ENCODE measurements around the gene TNIK.
"Not testable (repeated sequence)": the region's sequence is repeated elsewhere in the genome, so short reads cannot be mapped to it uniquely, and the experiment has no call there.

TNIK gene

GRCh38 chr3:171429635-171430034 is 30.6 kb downstream of the TNIK start:
- Histone ChIP-seq H3K36me3 (ENCODE audit: insufficient read depth, insufficient read length, low read length) (no peaks in the 10 kb centered on the region), H3K27me3 (ENCODE audit: insufficient read depth, insufficient read length) (no peaks in the 10 kb centered on the region), H3K9me3 (ENCODE audit: insufficient read depth, low read length) (no peaks in the 10 kb centered on the region), H3K9ac (ENCODE audit: insufficient read length, low read depth) (no peak overlapping the region), H3K4me3 (ENCODE audit: insufficient read length, low read depth) (no peak overlapping the region), H3K4me1 (ENCODE audit: insufficient read depth, insufficient read length) (no peaks in the 10 kb centered on the region)
- TF ChIP-seq SUZ12 (IDR thresholded peaks at IDR 0.05; ENCODE audit: extremely low read depth, insufficient read depth, insufficient read length) (no peak), ZNF274 (IDR thresholded peaks at IDR 0.05; ENCODE audit: low read depth, low read length) (no peak), YY1 (IDR thresholded peaks at IDR 0.05; ENCODE audit: insufficient read depth, insufficient read length) (no peak)
- DNase-seq (ENCODE audit: low read depth, low spot score) = no peak

GRCh38 chr3:171428892-171429291 is 31.3 kb downstream of the TNIK start:
- Histone ChIP-seq H3K36me3 (ENCODE audit: insufficient read depth, insufficient read length, low read length) (no peaks in the 10 kb centered on the region), H3K27me3 (ENCODE audit: insufficient read depth, insufficient read length) (no peaks in the 10 kb centered on the region), H3K9ac (ENCODE audit: insufficient read length, low read depth) (no peak overlapping the region), H3K4me3 (ENCODE audit: insufficient read length, low read depth) (no peak overlapping the region), H3K4me1 (ENCODE audit: insufficient read depth, insufficient read length) (no peaks in the 10 kb centered on the region), H3K9me3 (ENCODE audit: insufficient read depth, low read length) (no peaks in the 10 kb centered on the region)
- TF ChIP-seq SUZ12 (IDR thresholded peaks at IDR 0.05; ENCODE audit: extremely low read depth, insufficient read depth, insufficient read length) (no peak), ZNF274 (IDR thresholded peaks at IDR 0.05; ENCODE audit: low read depth, low read length) (no peak), YY1 (IDR thresholded peaks at IDR 0.05; ENCODE audit: insufficient read depth, insufficient read length) (no peak)
- DNase-seq (ENCODE audit: low read depth, low spot score) = no peak

- H3K9ac ChIP-seq (ENCODE audit: insufficient read length, low read depth) = no peak overlapping the region
- H3K27me3 ChIP-seq (ENCODE audit: insufficient read depth, insufficient read length) = no peaks in the 10 kb centered on the region
- TF ChIP-seq ZNF274 (IDR thresholded peaks at IDR 0.05; ENCODE audit: low read depth, low read length) (no peak), YY1 (IDR thresholded peaks at IDR 0.05; ENCODE audit: insufficient read depth, insufficient read length) (no peak), SUZ12 (IDR thresholded peaks at IDR 0.05; ENCODE audit: extremely low read depth, insufficient read depth, insufficient read length) (no peak)
- no peaks in the 10 kb centered on the region for H3K9me3 ChIP-seq (ENCODE audit: insufficient read depth, low read length)
- DNase-seq (ENCODE audit: low read depth, low spot score) = no peak
- no peaks in the 10 kb centered on the region for H3K4me1 ChIP-seq (ENCODE audit: insufficient read depth, insufficient read length)
- H3K36me3 ChIP-seq (ENCODE audit: insufficient read depth, insufficient read length, low read length) = no peaks in the 10 kb centered on the region
- H3K4me3 ChIP-seq (ENCODE audit: insufficient read length, low read depth) = no peak overlapping the region
Observed at GRCh38 chr3:171428321-171428787, 31.9 kb downstream of the TNIK start.

- H3K4me3 ChIP-seq (ENCODE audit: insufficient read length, low read depth) = no peak overlapping the region
- no peaks in the 10 kb centered on the region for H3K4me1 ChIP-seq (ENCODE audit: insufficient read depth, insufficient read length)
Observed at GRCh38 chr3:171427771-171428320, 32.4 kb downstream of the TNIK start.

GRCh38 chr3:171424063-171424462 is 36.1 kb downstream of the TNIK start:
- H3K9me3 ChIP-seq (ENCODE audit: insufficient read depth, low read length); H3K4me1 ChIP-seq (ENCODE audit: insufficient read depth, insufficient read length); H3K9ac ChIP-seq (ENCODE audit: insufficient read length, low read depth); H3K27me3 ChIP-seq (ENCODE audit: insufficient read depth, insufficient read length); DNase-seq (ENCODE audit: low read depth, low spot score); H3K4me3 ChIP-seq (ENCODE audit: insufficient read length, low read depth); H3K36me3 ChIP-seq (ENCODE audit: insufficient read depth, insufficient read length, low read length): not testable (repeated sequence)

More at GRCh38 chr3:171427771-171428320, 32.4 kb downstream of the TNIK start:
- H3K27me3 ChIP-seq (ENCODE audit: insufficient read depth, insufficient read length) = no peaks in the 10 kb centered on the region
- DNase-seq (ENCODE audit: low read depth, low spot score) = no peak
- no peaks in the 10 kb centered on the region for H3K36me3 ChIP-seq (ENCODE audit: insufficient read depth, insufficient read length, low read length)
- TF ChIP-seq ZNF274 (IDR thresholded peaks at IDR 0.05; ENCODE audit: low read depth, low read length) (no peak), SUZ12 (IDR thresholded peaks at IDR 0.05; ENCODE audit: extremely low read depth, insufficient read depth, insufficient read length) (no peak), YY1 (IDR thresholded peaks at IDR 0.05; ENCODE audit: insufficient read depth, insufficient read length) (no peak)
- H3K9ac ChIP-seq (ENCODE audit: insufficient read length, low read depth) = no peak overlapping the region
- H3K9me3 ChIP-seq (ENCODE audit: insufficient read depth, low read length) = no peaks in the 10 kb centered on the region

GRCh38 chr3:171422855-171423254 is 37.4 kb downstream of the TNIK start:
- not testable (repeated sequence) for H3K27me3 ChIP-seq (ENCODE audit: insufficient read depth, insufficient read length); H3K36me3 ChIP-seq (ENCODE audit: insufficient read depth, insufficient read length, low read length); H3K4me1 ChIP-seq (ENCODE audit: insufficient read depth, insufficient read length); H3K4me3 ChIP-seq (ENCODE audit: insufficient read length, low read depth); H3K9me3 ChIP-seq (ENCODE audit: insufficient read depth, low read length); DNase-seq (ENCODE audit: low read depth, low spot score); H3K9ac ChIP-seq (ENCODE audit: insufficient read length, low read depth)

GRCh38 chr3:171420667-171421066 is 39.5 kb downstream of the TNIK start:
- Histone ChIP-seq H3K27me3 (ENCODE audit: insufficient read depth, insufficient read length) (no peaks in the 10 kb centered on the region), H3K4me3 (ENCODE audit: insufficient read length, low read depth) (no peak overlapping the region), H3K36me3 (ENCODE audit: insufficient read depth, insufficient read length, low read length) (no peaks in the 10 kb centered on the region), H3K9ac (ENCODE audit: insufficient read length, low read depth) (no peak overlapping the region), H3K4me1 (ENCODE audit: insufficient read depth, insufficient read length) (no peaks in the 10 kb centered on the region), H3K9me3 (ENCODE audit: insufficient read depth, low read length) (no peaks in the 10 kb centered on the region)
- TF ChIP-seq ZNF274 (IDR thresholded peaks at IDR 0.05; ENCODE audit: low read depth, low read length) (no peak), SUZ12 (IDR thresholded peaks at IDR 0.05; ENCODE audit: extremely low read depth, insufficient read depth, insufficient read length) (no peak), YY1 (IDR thresholded peaks at IDR 0.05; ENCODE audit: insufficient read depth, insufficient read length) (no peak)
- DNase-seq (ENCODE audit: low read depth, low spot score) = no peak

- H3K36me3 ChIP-seq (ENCODE audit: insufficient read depth, insufficient read length, low read length) = no peaks in the 10 kb centered on the region
Observed at GRCh38 chr3:171419457-171419856, 40.7 kb downstream of the TNIK start.

More at GRCh38 chr3:171419457-171419856, 40.7 kb downstream of the TNIK start:
- no peak overlapping the region for H3K4me3 ChIP-seq (ENCODE audit: insufficient read length, low read depth)
- H3K9ac ChIP-seq (ENCODE audit: insufficient read length, low read depth) = no peak overlapping the region
- DNase-seq (ENCODE audit: low read depth, low spot score) = no peak
- TF ChIP-seq YY1 (IDR thresholded peaks at IDR 0.05; ENCODE audit: insufficient read depth, insufficient read length) (no peak), SUZ12 (IDR thresholded peaks at IDR 0.05; ENCODE audit: extremely low read depth, insufficient read depth, insufficient read length) (no peak), ZNF274 (IDR thresholded peaks at IDR 0.05; ENCODE audit: low read depth, low read length) (no peak)
- H3K27me3 ChIP-seq (ENCODE audit: insufficient read depth, insufficient read length) = no peaks in the 10 kb centered on the region
- no peaks in the 10 kb centered on the region for H3K4me1 ChIP-seq (ENCODE audit: insufficient read depth, insufficient read length)
- no peaks in the 10 kb centered on the region for H3K9me3 ChIP-seq (ENCODE audit: insufficient read depth, low read length)
